Natural killer cell treated with Interleukin-12 subunit alpha and Interleukin-12 subunit beta and Interleukin-15 and Interleukin-18, amount 100 ng/mL, for 72 hours (primary cell): ENCODE results near the gene SH2B3. TPM values are rescaled to one million over a fixed set of nuclear protein-coding genes. Genes with fewer than 3 reads are reported as not detected.
"Not testable (repeated sequence)": the region's sequence is repeated elsewhere in the genome, so short reads cannot be mapped to it uniquely, and the experiment has no call there.

Experiments
- ATAC-seq, 2 donors: fragments of 150-1000 bp; cut with Tn5 transposase in 1 of 2; sonication (Bioruptor Pico), chemical (Tn5 transposase) in 1 of 2; 2 replicates each; pipeline ENCODE4 v1.10.0; 2021
- DNase-seq: peaks from one replicate; pipeline ENCODE4 v3.0.0; 2022; ENCODE audit warnings: low spot score
- H3K27ac Mint-ChIP-seq, 2 donors: 1 replicate in 1 of 2; 2 replicates in 1 of 2; pipeline ENCODE4 v1.8.0; 2022; ENCODE audit warnings: mixed read lengths in 2 of 2, mild to moderate bottlenecking in 1 of 2, moderate library complexity in 1 of 2
- H3K27me3 Mint-ChIP-seq, 2 donors: 1 replicate in 1 of 2; 2 replicates in 1 of 2; pipeline ENCODE4 v1.8.0; 2022; ENCODE audit warnings: mixed read lengths in 2 of 2
- H3K36me3 Mint-ChIP-seq: one replicate; pipeline ENCODE4 v1.8.0; 2022; ENCODE audit warnings: mixed read lengths
- H3K4me1 Mint-ChIP-seq, 2 donors: 1 replicate in 1 of 2; 2 replicates in 1 of 2; pipeline ENCODE4 v1.8.0; 2022; ENCODE audit warnings: low read depth in 2 of 2, mixed read lengths in 2 of 2, mild to moderate bottlenecking in 1 of 2
- H3K4me3 Mint-ChIP-seq: one replicate; pipeline ENCODE4 v1.8.0; 2022; ENCODE audit warnings: mixed read lengths
- H3K9me3 Mint-ChIP-seq: 2 replicates; pipeline ENCODE4 v1.8.0; 2022; ENCODE audit warnings: mixed read lengths
- total RNA-seq, 2 donors: library from RNA; stranded (reverse); gene quantifications; one replicate each; pipeline ENCODE4 v1.2.3, GENCODE V29; 2022

SH2B3 gene
- total RNA-seq, 2 donors from 2014 or later: 10.0 to 12.2 TPM

GRCh38 chr12:111471236-111471635 is 65.5 kb downstream of the SH2B3 start:
- ATAC-seq (no peak), DNase-seq (no peak)
- no peaks in the 10 kb centered on the region for H3K9me3 Mint-ChIP-seq
- no peak overlapping the region for H3K27ac Mint-ChIP-seq
- H3K4me1 Mint-ChIP-seq: no peaks in the 10 kb centered on the region
- no peaks in the 10 kb centered on the region for H3K36me3 Mint-ChIP-seq
- no peaks in the 10 kb centered on the region for H3K27me3 Mint-ChIP-seq
- no peak overlapping the region for H3K4me3 Mint-ChIP-seq

DNA sequence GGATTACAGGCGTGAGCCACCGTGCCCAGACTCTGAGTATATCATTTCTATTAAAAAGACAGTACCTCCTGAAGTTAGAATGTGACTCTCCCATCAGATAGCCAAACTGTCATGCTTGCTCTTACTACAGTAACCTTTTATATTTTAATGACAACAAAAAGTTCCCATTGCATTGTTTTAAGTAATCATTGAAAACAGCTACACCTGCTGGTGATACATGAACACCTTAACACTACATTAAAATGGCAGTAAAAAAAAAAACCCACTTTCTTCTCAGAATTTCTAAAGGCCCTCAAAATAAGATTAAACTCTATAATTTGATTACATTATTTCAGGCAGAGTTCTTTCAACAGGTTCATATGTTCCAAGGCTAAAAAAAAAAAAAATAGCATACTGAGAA is 76.7 kb downstream of the SH2B3 start:
- H3K4me1 Mint-ChIP-seq: no peaks in the 10 kb centered on the region
- H3K4me3 Mint-ChIP-seq: no peak overlapping the region
- no peaks in the 10 kb centered on the region for H3K9me3 Mint-ChIP-seq
- H3K27me3 Mint-ChIP-seq: no peaks in the 10 kb centered on the region
- DNase-seq: no peak
- ATAC-seq: no peak
- H3K36me3 Mint-ChIP-seq: peaks cover 10% of the 10 kb centered on the region
- no peak overlapping the region for H3K27ac Mint-ChIP-seq

DNA sequence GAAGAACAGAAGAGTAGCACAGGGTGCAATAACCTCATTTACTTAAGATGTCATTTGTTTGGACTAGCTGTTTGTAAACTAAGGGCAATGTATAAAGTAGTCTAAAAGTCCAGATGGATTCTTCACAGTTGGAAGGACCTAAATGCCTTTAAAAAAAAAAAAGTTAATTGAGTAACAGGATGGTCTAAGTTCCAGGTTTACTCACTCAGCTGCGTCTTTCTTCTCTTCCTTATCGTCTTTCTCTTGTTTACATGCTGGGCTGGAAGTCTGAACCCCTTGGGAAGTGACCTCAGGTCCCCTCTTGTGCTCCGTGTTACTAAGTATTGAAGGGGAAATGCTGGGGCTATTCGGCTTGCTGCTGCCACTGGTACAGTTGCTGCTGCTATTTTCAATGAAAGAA is 82.5 kb downstream of the SH2B3 start:
- no peak for DNase-seq
- Mint-ChIP-seq H3K9me3 (no peaks in the 10 kb centered on the region), H3K36me3 (peaks cover 24% of the 10 kb centered on the region), H3K27ac (peak overlapping the region in 1 of 2 donors; percentile 43), H3K4me1 (no peaks in the 10 kb centered on the region), H3K27me3 (no peaks in the 10 kb centered on the region), H3K4me3 (no peak overlapping the region)
- no peak for ATAC-seq

DNA sequence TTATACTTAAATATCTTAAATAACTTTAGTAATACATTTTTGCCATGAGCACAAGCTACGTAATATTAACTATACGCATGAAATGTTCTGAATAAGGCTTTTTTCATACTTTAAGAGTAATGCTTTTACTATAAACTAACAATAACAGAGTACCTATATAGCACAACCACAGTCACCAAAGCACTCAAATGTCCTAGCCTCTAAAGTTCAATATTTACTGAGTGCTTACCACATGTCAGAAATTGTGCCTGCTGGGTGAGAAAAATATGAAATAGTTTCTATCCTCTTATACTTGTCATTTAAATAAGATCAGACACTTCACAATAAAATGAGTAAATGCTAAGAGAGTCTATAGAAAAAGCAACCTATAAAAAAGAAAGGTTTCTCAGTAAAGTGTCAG is 83.1 kb downstream of the SH2B3 start:
- peak overlapping the region in 1 of 2 donors; percentile 43 for H3K27ac Mint-ChIP-seq
- H3K9me3 Mint-ChIP-seq: no peaks in the 10 kb centered on the region
- H3K4me1 Mint-ChIP-seq: no peaks in the 10 kb centered on the region
- peaks cover 21% of the 10 kb centered on the region for H3K36me3 Mint-ChIP-seq
- DNase-seq: no peak
- H3K27me3 Mint-ChIP-seq: no peaks in the 10 kb centered on the region
- ATAC-seq: no peak
- no peak overlapping the region for H3K4me3 Mint-ChIP-seq

- H3K4me3 Mint-ChIP-seq, H3K27me3 Mint-ChIP-seq, ATAC-seq, DNase-seq, H3K27ac Mint-ChIP-seq, H3K4me1 Mint-ChIP-seq, H3K9me3 Mint-ChIP-seq: not testable (repeated sequence)
- H3K36me3 Mint-ChIP-seq: peaks cover 20% of the 10 kb centered on the region
Observed at GRCh38 chr12:111492979-111493378, 87.3 kb downstream of the SH2B3 start.

DNA sequence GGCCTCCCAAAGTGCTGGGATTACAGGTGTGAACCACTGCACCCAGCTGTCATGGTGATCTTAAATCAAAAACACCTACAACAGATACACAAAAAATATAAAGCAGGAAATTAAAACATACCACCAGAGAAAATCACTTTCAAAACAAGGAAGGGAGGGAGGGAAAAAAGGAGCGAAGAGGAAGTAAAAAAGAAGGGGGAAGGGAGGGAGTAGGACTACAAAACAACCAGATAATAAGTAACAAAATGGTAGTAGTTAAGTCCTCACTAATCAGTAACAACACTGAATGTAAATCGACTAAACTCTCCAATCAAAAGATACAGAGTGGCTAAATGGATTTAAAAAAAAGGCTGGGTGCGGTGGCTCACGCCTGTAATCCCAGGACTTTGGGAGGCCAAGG is 89.0 kb downstream of the SH2B3 start:
- no peaks in the 10 kb centered on the region for H3K9me3 Mint-ChIP-seq
- DNase-seq (no peak), ATAC-seq (no peak)
- H3K4me1 Mint-ChIP-seq: no peaks in the 10 kb centered on the region
- no peaks in the 10 kb centered on the region for H3K27me3 Mint-ChIP-seq
- H3K36me3 Mint-ChIP-seq: peaks cover 8% of the 10 kb centered on the region
- H3K4me3 Mint-ChIP-seq: no peak overlapping the region
- no peak overlapping the region for H3K27ac Mint-ChIP-seq

Other genes with a start within 250 kb of the SH2B3 start
- gene PHETA1, start 36.8 kb upstream of the SH2B3 start, total RNA-seq: 1 to 10 TPM; 2.1 to 2.2 TPM
- gene ATXN2, start 193.4 kb downstream of the SH2B3 start, total RNA-seq: 10 to 100 TPM; 32.8 to 67.7 TPM